Epithelial cell of esophagus (primary cell): ENCODE data around the gene CPSF3.

ENCODE experiments used
- DNase-seq: peaks from one replicate; pipeline ENCODE4 v3.0.0; 2010; ENCODE audit warnings: low read depth
- H3K4me3 ChIP-seq: 2 replicates; pipeline ENCODE4 v1.5.1; 2011; ENCODE audit warnings: mild to moderate bottlenecking, low read length, control low read depth
- TF ChIP-seq, protein P1 (sequence below): IDR thresholded peaks from 2 replicates; pipeline ENCODE4 v1.5.1; 2011; ENCODE audit warnings: low read depth, mild to moderate bottlenecking, low read length, control low read depth, inconsistent platforms; ENCODE audit not compliant: insufficient read depth; ENCODE audit errors: missing control alignments

CPSF3 gene

DNA sequence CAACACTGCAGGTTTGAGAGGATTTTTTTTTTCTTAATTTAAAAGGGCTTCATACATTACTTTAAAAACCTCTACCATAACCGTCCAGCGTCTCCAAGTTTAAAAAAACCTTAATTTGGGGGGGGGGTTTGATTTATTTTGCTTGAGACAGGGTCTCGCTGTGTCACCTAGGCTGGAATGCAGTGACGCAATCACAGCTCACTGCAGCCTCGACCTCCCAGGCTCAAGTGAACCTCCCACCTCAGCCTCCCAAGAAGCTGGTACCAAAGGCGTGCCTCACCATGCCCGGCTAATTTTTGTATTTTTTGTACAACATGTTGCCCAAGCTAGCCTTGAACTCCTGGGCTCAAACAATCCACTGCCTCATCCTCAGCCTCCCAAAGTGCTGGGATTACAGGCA lies 95.3 kb downstream of the CPSF3 start:
- H3K4me3 ChIP-seq, result no peak overlapping the region
- TF ChIP-seq, protein P1, sequence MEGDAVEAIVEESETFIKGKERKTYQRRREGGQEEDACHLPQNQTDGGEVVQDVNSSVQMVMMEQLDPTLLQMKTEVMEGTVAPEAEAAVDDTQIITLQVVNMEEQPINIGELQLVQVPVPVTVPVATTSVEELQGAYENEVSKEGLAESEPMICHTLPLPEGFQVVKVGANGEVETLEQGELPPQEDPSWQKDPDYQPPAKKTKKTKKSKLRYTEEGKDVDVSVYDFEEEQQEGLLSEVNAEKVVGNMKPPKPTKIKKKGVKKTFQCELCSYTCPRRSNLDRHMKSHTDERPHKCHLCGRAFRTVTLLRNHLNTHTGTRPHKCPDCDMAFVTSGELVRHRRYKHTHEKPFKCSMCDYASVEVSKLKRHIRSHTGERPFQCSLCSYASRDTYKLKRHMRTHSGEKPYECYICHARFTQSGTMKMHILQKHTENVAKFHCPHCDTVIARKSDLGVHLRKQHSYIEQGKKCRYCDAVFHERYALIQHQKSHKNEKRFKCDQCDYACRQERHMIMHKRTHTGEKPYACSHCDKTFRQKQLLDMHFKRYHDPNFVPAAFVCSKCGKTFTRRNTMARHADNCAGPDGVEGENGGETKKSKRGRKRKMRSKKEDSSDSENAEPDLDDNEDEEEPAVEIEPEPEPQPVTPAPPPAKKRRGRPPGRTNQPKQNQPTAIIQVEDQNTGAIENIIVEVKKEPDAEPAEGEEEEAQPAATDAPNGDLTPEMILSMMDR, result no peak
- no peak for DNase-seq

DNA sequence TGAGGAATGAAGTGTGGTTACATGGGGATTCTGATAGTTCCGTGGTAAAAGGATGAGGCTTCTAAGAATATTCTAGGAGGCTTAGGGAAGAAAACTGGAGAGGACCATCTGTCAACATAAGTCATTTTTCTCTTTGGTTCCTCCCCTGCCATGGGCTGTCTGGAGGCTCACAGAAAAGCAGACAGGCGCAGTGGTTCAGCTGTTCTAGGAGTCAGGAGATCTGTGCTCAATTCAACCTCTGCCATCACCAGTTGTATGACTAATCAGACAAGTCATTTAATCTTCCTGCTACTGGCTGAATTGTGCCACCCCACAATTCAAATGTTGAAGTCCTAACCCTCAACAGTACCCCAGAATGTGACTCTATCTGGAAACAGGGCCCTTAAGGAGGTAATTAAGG lies 95.8 kb downstream of the CPSF3 start:
- TF ChIP-seq, protein P1, result no peak
- peak; percentile 39 for DNase-seq
- no peak overlapping the region for H3K4me3 ChIP-seq
